ENCODE results near the gene SRBD1. TPM values are rescaled to one million over a fixed set of nuclear protein-coding genes. Genes with fewer than 3 reads are reported as not detected.

SRBD1 gene
- total RNA-seq (2021), result 19.1 to 23.4 TPM (median 22.8 TPM) in 3 replicates
- percentile 80 among the genes with signal in this experiment for Bru-seq, nascent RNA
- long read RNA-seq, experiment 1, transcript SRBD1-201 (21 exons, 3,681 nt), result major isoform, 84 of 121 reads
- long read RNA-seq, experiment 1, partial matches to known transcripts, result 15 of 121 reads
- long read RNA-seq, experiment 1, other reads (novel, unspliced or antisense), result 22 of 121 reads
- long read RNA-seq, experiment 2, partial matches to known transcripts, result 15 of 25 reads
- long read RNA-seq, experiment 2, other reads (novel, unspliced or antisense), result 7 of 25 reads
- long read RNA-seq, experiment 3, transcript SRBD1-201 (21 exons, 3,681 nt), result major isoform, 5 of 11 reads
- long read RNA-seq, experiment 3, partial matches to known transcripts, result 3 of 11 reads
- long read RNA-seq, experiment 3, other reads (novel, unspliced or antisense), result 3 of 11 reads

- CTCF ChIA-PET, result interaction anchor here (0.7 to 1.4 kb wide), 8 partner anchors 26 to 716 kb away, joined by 3 to 9 read pairs (median 3); partner anchors contain the start of gene SIX2
- Mint-ChIP-seq H3K36me3 (no peaks in the 10 kb centered on the region), H3K27me3 (ENCODE audit: low read depth) (no peaks in the 10 kb centered on the region), H3K4me1 (peaks cover 37% of the 10 kb centered on the region), H3K9me3 (no peaks in the 10 kb centered on the region), H3K27ac (peak within 1 kb of the TSS; percentile 96), H3K4me3 (peak within 1 kb of the TSS; percentile 95)
- ATAC-seq, result peak; percentile 94
- TF ChIP-seq TEAD1 (CRISPR knock-in tag; IDR thresholded peaks at IDR 0.05) (peak; percentile 52; the same call in 1 of the 2 replicates), EMX1 (CRISPR knock-in tag; IDR thresholded peaks at IDR 0.05) (no peak), MAX (CRISPR knock-in tag; IDR thresholded peaks at IDR 0.05) (peak; percentile 15; the same call in 1 of the 2 replicates), AFF4 (CRISPR knock-in tag; IDR thresholded peaks at IDR 0.05; ENCODE audit: borderline replicate concordance) (no peak), IRF2 (CRISPR knock-in tag; IDR thresholded peaks at IDR 0.05; ENCODE audit: borderline replicate concordance, low read depth) (no peak), NR1H2 (CRISPR knock-in tag; IDR thresholded peaks at IDR 0.05) (no peak), ZMAT4 (CRISPR knock-in tag; IDR thresholded peaks at IDR 0.05) (no peak), CBFB (CRISPR knock-in tag; IDR thresholded peaks at IDR 0.05; ENCODE audit: low read depth) (no peak), STAT6 (CRISPR knock-in tag; conservative IDR thresholded peaks at IDR 0.05; ENCODE audit: low read depth) (no peak), FOXK1 (CRISPR knock-in tag; IDR thresholded peaks at IDR 0.05) (peak; percentile 83), PREB (CRISPR knock-in tag; IDR thresholded peaks at IDR 0.05; ENCODE audit: borderline replicate concordance) (no peak), ZBTB43 (CRISPR knock-in tag; IDR thresholded peaks at IDR 0.05) (no peak), GABPB1 (CRISPR knock-in tag; IDR thresholded peaks at IDR 0.05) (peak; percentile 62; the same call in 1 of the 2 replicates), IRF1 (CRISPR knock-in tag; IDR thresholded peaks at IDR 0.05) (no peak), MYBL2 (CRISPR knock-in tag; IDR thresholded peaks at IDR 0.05) (no peak), SMAD3 (CRISPR knock-in tag; IDR thresholded peaks at IDR 0.05; ENCODE audit: borderline replicate concordance) (no peak), HMGXB4 (CRISPR knock-in tag; IDR thresholded peaks at IDR 0.05) (no peak), CTCF (IDR thresholded peaks at IDR 0.05) (no peak), TEAD4 (CRISPR knock-in tag; IDR thresholded peaks at IDR 0.05) (0 out of 2 replicates have a peak, but pooled peaks have one; percentile 40)
- POLR2A ChIA-PET, result interaction anchor here (0.6 kb wide), 1 partner anchor 998 kb away, joined by 3 read pairs; no protein-coding TSS in a partner anchor
- DNase-seq (ENCODE audit: low spot score), result peak; percentile 92
These were observed at the start of gene SRBD1 for GRCh38 chr2:45611020-45611859. Gene SRBD1, minus strand, starts transcription at chr2:45611267. Its CDS starts 5,826 bp downstream, at chr2:45605441.

All from WTC11 (cell line).